HepG2 (cell line): ENCODE results near the gene AUTS2.

Experiments used
- IRF2 ChIP-seq: IDR thresholded peaks from 2 replicates; pipeline ENCODE4 v1.6.1; 2018; ENCODE audit warnings: missing genetic modification reagents, missing compliant biosample characterization
- ZFP37 ChIP-seq: sonication (generic); formaldehyde crosslinking; IDR thresholded peaks from 2 replicates; pipeline ENCODE4 v1.4.0; 2020; ENCODE audit warnings: missing genetic modification reagents, borderline replicate concordance

GRCh38 chr7:70459546-70459945 lies 861.3 kb downstream of the AUTS2 start:
- no peak for TF ChIP-seq ZFP37 (CRISPR knock-in tag)
- TF ChIP-seq IRF2 (CRISPR knock-in tag): no peak
